ENCODE measurements around the gene EXOC3.

Gene EXOC3

DNA sequence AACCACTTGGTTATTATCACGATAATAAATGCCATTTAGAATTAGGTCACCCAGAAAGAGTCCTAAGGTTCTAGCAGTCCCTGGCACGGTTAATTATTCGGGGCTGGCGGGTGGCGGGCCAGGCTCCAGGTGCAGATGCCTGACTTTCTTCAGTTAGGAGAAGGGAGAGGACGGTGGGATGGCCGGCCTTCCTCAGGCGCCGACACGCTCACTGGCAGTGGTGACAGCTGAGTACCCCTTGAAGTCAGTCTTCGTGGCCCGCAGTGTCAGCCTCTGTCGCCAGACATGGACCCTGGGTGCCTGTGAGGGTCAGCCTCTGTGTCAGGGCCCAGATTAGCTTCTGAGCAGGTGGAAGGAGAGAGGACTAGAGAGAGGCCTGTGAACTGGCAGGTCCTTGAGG is 21.1 kb upstream of the EXOC3 start:
- Histone ChIP-seq H3K9me3 (replicated peaks in 1 of 11) (peaks cover 0 to 13% (median 5%) of the 10 kb centered on the region in 11 experiments; a peak in 10 of 22 replicates), H3K9ac (no peak overlapping the region), H4K20me1 (no peaks in the 10 kb centered on the region; a peak in 1 of 22 replicates), H3K4me3 (no peak overlapping the region), H3K36me3 (no peaks in the 10 kb centered on the region), H3K4me1 (peaks cover 35 to 61% (median 47%) of the 10 kb centered on the region in 10 experiments), H3K4me2 (peak overlapping the region in 8 of 11 experiments; percentile 63 to 88 (median 80); a peak in 14 of 22 replicates), H3K27ac (no peak overlapping the region), H3K27me3 (peaks cover 0 to 9% (median 0%) of the 10 kb centered on the region in 11 experiments; a peak in 2 of 22 replicates)
- no peak for TF ChIP-seq Cebpa-rat (IDR thresholded peaks at IDR 0.05)

DNA sequence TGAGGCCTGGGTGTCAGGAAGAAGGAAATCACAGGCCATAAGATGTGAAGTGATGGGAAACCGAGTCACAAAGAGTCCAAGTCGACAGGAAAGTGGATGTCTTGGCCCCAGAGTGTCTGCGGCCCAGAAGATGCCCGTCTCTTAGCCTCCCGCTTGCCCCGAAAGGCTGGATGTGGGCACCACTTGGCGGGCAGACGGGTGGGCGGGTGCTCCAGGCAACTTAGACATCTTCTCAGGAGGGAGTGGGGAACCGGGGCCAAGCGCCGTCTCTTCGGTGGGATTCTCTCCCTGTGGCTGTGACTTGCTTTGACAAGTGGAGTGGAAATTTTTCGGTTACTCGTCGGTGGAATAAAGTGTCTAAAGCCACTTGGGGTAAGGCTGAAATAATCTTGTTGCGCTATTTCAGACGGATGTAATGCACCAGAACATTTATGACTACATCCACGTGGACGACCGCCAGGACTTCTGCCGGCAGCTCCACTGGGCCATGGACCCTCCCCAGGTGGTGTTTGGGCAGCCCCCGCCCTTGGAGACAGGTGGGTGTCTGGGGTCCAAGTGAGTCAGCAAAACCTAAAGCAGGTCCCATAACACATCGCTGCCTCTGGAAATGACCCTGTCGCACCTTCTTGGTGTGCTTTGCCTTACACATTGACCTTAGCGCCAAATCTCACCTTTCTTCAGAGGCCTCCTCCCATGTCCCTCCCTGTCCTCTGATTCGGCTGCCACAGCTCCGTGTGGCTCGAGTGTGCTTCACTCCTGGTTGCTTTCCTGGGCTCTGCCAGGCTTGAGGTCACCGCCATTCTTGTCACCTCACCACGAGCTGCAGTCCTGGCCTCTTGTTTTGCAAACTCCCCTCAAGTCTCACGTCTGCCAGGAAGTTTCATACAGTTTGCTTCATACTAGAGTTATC is 20.4 kb upstream of the EXOC3 start:
- Histone ChIP-seq H3K9me3 (replicated peaks in 1 of 11) (peaks cover 0 to 13% (median 5%) of the 10 kb centered on the region in 11 experiments; a peak in 10 of 22 replicates), H3K4me3 (no peak overlapping the region), H4K20me1 (no peaks in the 10 kb centered on the region), H3K27me3 (peaks cover 0 to 9% (median 0%) of the 10 kb centered on the region in 11 experiments; a peak in 2 of 22 replicates), H3K4me2 (peak overlapping the region; percentile 21 to 88 (median 81); a peak in 18 of 22 replicates), H3K4me1 (peaks cover 35 to 61% (median 46%) of the 10 kb centered on the region in 10 experiments), H3K9ac (no peak overlapping the region), H3K36me3 (no peaks in the 10 kb centered on the region), H3K27ac (no peak overlapping the region)
- no peak for TF ChIP-seq Cebpa-rat (IDR thresholded peaks at IDR 0.05)

DNA sequence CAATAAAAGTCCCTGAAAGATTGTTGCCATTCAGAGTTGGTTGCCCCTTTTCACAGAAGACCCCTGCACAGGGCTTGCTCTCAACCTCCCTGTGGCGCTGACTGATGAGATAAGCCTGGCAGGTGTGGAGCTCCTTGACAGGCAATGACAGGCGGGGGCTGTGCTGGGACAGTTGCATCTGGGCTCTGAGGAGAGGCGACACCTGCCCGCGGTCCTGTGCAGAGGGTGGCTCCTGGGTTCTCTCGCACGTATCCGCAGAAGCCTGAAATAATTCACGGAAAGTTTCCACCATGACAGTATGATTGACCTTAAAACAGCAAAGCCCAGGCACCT is 19.8 kb upstream of the EXOC3 start:
- H3K9me3 ChIP-seq (replicated peaks in 1 of 11) = peaks cover 0 to 13% (median 5%) of the 10 kb centered on the region in 11 experiments; a peak in 10 of 22 replicates
- H3K4me3 ChIP-seq = no peak overlapping the region
- no peak for TF ChIP-seq Cebpa-rat (IDR thresholded peaks at IDR 0.05)
- no peak overlapping the region for H3K9ac ChIP-seq
- H3K4me2 ChIP-seq = peak overlapping the region; percentile 21 to 88 (median 81); a peak in 19 of 22 replicates
- H3K27me3 ChIP-seq = peaks cover 0 to 9% (median 0%) of the 10 kb centered on the region in 11 experiments; a peak in 2 of 22 replicates
- no peak overlapping the region for H3K27ac ChIP-seq
- H4K20me1 ChIP-seq = no peaks in the 10 kb centered on the region
- H3K4me1 ChIP-seq = peaks cover 35 to 61% (median 46%) of the 10 kb centered on the region in 10 experiments
- H3K36me3 ChIP-seq = no peaks in the 10 kb centered on the region

DNA sequence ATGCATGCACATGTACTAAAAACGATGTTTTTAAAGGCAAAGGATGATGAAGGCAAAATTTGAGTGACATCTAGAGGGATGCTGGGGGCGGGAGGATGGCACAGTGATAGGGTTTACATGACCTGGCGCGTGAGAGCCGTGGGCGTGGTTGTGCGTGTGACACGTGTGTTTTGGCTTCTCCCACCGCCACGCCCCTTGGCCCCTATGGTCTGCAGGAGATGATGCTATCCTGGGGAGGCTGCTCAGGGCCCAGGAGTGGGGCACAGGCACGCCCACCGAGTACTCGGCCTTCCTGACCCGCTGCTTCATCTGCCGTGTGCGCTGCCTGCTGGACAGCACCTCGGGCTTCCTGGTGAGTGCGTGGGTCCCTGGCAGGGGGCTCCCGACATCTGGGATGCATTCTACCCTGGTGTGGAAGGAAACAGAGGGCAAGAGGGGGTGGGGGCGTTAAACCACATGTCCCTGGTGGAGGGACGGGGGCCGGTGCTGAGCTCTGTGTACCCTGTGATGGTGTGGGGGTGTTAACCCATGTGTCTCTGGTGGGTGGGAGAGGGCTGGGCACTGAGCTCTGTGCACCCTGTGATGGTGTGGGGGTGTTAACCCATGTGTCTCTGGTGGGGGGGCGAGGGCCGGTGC is 19.2 kb upstream of the EXOC3 start:
- no peak for TF ChIP-seq Cebpa-rat (IDR thresholded peaks at IDR 0.05)
- Histone ChIP-seq H3K4me2 (peak overlapping the region; percentile 63 to 88 (median 81)), H3K36me3 (no peaks in the 10 kb centered on the region), H3K9ac (0 out of 22 replicates have a peak overlapping the region, but pooled peaks of 1 of the 11 experiments have one; percentile 4), H3K27ac (peak overlapping the region in 1 of 11 experiments; percentile 79; a peak in 2 of 22 replicates), H3K27me3 (peaks cover 0 to 9% (median 0%) of the 10 kb centered on the region in 11 experiments; a peak in 2 of 22 replicates), H4K20me1 (no peaks in the 10 kb centered on the region), H3K4me1 (peaks cover 35 to 59% (median 46%) of the 10 kb centered on the region in 10 experiments), H3K9me3 (replicated peaks in 1 of 11) (peaks cover 0 to 13% (median 5%) of the 10 kb centered on the region in 11 experiments; a peak in 10 of 22 replicates), H3K4me3 (no peak overlapping the region)

DNA sequence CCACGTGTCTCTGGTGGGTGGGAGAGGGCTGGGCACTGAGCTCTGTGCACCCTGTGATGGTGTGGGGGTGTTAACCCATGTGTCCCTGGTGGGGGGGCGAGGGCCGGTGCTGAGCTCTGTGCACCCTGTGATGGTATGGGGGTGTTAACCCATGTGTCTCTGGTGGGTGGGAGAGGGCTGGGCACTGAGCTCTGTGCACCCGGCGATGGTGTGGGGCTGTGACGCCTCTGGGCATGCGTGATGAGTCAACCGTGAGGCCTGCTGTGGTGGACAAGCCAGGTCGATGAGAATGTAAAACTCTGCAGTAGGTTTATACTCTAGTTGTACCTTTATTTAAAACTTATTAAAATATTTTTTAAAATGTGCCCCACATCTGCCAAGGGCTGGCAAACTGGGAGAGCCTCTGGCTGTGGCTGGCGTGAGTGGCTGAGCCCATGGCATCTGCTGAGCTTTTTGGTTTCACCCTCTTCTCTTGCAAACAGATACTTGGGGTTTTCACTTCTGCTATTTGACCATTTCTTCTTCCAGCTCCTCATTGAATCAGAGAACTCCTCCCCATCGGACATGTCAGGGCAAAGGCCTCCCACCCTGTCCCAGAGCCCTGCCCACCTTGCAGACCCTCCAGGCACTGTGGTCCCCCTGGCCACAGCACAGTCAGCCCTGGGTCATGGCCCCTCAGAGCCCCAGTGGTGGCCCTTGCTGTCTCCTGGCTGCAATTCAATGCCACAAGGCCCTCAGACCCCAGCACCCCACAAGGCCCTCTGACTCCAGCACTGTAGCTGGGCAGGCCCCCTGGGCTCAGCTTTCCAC is 18.5 kb upstream of the EXOC3 start:
- TF ChIP-seq Cebpa-rat (IDR thresholded peaks at IDR 0.05) = no peak
- H3K4me2 ChIP-seq = peak overlapping the region; percentile 63 to 88 (median 81)
- no peaks in the 10 kb centered on the region for H3K36me3 ChIP-seq
- peaks cover 35 to 52% (median 47%) of the 10 kb centered on the region in 10 experiments for H3K4me1 ChIP-seq
- H3K27ac ChIP-seq = peak overlapping the region; percentile 31 to 83 (median 68); a peak in 19 of 22 replicates
- H4K20me1 ChIP-seq = 0 out of 22 replicates have a peak, but pooled peaks cover 0 to 4% (median 0%) of the 10 kb centered on the region in 11 experiments
- H3K27me3 ChIP-seq = peaks cover 0 to 9% (median 0%) of the 10 kb centered on the region in 11 experiments; a peak in 2 of 22 replicates
- H3K9me3 ChIP-seq (replicated peaks in 1 of 11) = peaks cover 0 to 13% (median 5%) of the 10 kb centered on the region in 11 experiments; a peak in 10 of 22 replicates
- peak overlapping the region in 9 of 11 experiments; percentile 2 to 63 (median 41); a peak in 13 of 22 replicates for H3K9ac ChIP-seq
- no peak overlapping the region for H3K4me3 ChIP-seq

DNA sequence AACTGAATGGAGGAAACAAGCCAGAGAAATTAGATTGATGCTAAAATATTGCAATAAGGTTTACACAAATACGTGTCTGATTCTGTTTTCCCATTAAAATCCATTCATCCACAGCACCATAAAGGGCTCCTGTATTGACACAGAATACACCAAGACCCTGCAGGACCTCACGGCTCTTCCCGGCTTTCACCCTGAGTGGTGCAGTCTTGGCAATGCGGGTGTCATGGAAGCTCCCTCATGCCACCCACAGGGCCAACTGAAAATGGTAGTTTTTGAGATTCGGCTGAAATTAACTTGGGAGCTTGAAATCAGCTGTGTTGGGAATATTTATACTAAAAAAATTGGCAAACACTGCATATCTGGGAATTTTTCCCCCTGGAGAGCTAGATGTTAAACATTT is 17.3 kb upstream of the EXOC3 start:
- H3K9me3 ChIP-seq (replicated peaks in 1 of 11) = peaks cover 0 to 13% (median 5%) of the 10 kb centered on the region in 11 experiments; a peak in 10 of 22 replicates
- no peak overlapping the region; a peak in 1 of 22 replicates for H3K9ac ChIP-seq
- H3K4me3 ChIP-seq = no peak overlapping the region
- 0 out of 22 replicates have a peak, but pooled peaks cover 0 to 12% (median 0%) of the 10 kb centered on the region in 11 experiments for H4K20me1 ChIP-seq
- H3K27ac ChIP-seq = no peak overlapping the region
- peaks cover 0 to 9% (median 0%) of the 10 kb centered on the region in 11 experiments; a peak in 4 of 22 replicates for H3K27me3 ChIP-seq
- peak overlapping the region in 7 of 11 experiments; percentile 51 to 88 (median 81); a peak in 12 of 22 replicates for H3K4me2 ChIP-seq
- no peak for TF ChIP-seq Cebpa-rat (IDR thresholded peaks at IDR 0.05)
- no peaks in the 10 kb centered on the region for H3K36me3 ChIP-seq
- peaks cover 40 to 62% (median 48%) of the 10 kb centered on the region in 10 experiments for H3K4me1 ChIP-seq

DNA sequence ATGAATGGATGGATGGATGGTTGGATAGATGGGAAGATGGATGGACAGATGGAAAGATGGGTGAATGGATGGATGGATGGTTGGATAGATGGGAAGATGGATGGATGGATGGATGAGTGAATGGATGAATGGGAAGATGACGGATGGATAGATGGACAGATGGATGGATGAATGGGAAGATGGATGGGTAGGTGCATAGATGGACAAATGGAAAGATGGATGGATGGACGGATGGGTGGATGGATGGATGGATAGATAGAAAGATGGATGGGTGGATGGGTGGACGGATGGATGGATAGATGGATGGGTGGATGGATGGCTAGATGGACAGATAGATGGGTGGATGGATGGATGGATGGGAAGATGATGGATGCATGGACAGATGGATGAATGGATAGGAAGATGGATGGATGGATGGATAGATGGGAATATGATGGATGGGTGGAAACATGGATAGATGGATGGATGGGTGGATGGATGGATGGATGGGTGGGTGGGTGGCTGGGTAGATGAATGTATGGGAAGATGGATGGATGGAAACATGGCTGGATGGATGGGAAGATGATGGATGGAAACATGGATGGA is 16.5 kb upstream of the EXOC3 start:
- peaks cover 45 to 69% (median 53%) of the 10 kb centered on the region in 10 experiments for H3K4me1 ChIP-seq
- no peaks in the 10 kb centered on the region for H3K36me3 ChIP-seq
- no peak overlapping the region for H3K9ac ChIP-seq
- H3K9me3 ChIP-seq (replicated peaks in 1 of 11) = peaks cover 0 to 6% (median 0%) of the 10 kb centered on the region in 11 experiments; a peak in 8 of 22 replicates
- H4K20me1 ChIP-seq = peaks cover 0 to 12% (median 0%) of the 10 kb centered on the region in 11 experiments; a peak in 2 of 22 replicates
- no peak overlapping the region for H3K4me2 ChIP-seq
- TF ChIP-seq Cebpa-rat (IDR thresholded peaks at IDR 0.05) = no peak
- peaks cover 0 to 9% (median 0%) of the 10 kb centered on the region in 11 experiments; a peak in 4 of 22 replicates for H3K27me3 ChIP-seq
- H3K4me3 ChIP-seq = no peak overlapping the region
- no peak overlapping the region for H3K27ac ChIP-seq
